ENCODE measurements around the gene ZFP36L1. TPM values are rescaled to one million over a fixed set of nuclear protein-coding genes. Genes with fewer than 3 reads are reported as not detected.

Gene ZFP36L1
- total and polyA plus RNA-seq, 2 experiments from 2014 or later, result 219 to 1,327 TPM

DNA sequence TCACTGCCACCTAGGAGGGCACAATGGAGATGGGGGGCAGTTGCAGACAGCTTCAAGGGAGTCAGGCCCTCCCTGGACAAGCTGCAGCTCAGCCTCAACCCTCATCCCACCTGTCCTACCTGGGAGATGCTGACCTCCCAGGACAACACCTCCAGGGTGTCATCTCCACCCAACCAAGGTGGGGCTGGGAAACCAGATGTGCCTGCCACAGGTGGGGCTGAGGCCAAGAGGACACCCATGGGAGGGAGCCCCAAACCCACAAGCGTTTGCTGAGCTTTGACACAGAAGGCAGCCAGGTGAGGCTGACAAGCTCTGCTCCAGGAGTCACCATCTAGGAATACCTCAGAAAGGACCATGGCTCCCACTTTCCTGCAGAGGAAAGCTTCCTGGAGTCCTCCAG is 31.5 kb downstream of the ZFP36L1 start:
- Histone ChIP-seq H3K4me1 (ENCODE audit: low read depth) (peaks cover 65% of the 10 kb centered on the region), H3K4me3 (no peak overlapping the region), H3K27ac (no peak overlapping the region), H3K27me3 (no peaks in the 10 kb centered on the region), H3K36me3 (no peaks in the 10 kb centered on the region), H3K9me3 (ENCODE audit: low read depth) (no peaks in the 10 kb centered on the region)
- TF ChIP-seq, protein P1, sequence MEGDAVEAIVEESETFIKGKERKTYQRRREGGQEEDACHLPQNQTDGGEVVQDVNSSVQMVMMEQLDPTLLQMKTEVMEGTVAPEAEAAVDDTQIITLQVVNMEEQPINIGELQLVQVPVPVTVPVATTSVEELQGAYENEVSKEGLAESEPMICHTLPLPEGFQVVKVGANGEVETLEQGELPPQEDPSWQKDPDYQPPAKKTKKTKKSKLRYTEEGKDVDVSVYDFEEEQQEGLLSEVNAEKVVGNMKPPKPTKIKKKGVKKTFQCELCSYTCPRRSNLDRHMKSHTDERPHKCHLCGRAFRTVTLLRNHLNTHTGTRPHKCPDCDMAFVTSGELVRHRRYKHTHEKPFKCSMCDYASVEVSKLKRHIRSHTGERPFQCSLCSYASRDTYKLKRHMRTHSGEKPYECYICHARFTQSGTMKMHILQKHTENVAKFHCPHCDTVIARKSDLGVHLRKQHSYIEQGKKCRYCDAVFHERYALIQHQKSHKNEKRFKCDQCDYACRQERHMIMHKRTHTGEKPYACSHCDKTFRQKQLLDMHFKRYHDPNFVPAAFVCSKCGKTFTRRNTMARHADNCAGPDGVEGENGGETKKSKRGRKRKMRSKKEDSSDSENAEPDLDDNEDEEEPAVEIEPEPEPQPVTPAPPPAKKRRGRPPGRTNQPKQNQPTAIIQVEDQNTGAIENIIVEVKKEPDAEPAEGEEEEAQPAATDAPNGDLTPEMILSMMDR (IDR thresholded peaks at IDR 0.05; ENCODE audit: low read depth, low read length), result no peak
- no peak for DNase-seq (ENCODE audit: low read depth in 1 of 2, low spot score in 1 of 2)

DNA sequence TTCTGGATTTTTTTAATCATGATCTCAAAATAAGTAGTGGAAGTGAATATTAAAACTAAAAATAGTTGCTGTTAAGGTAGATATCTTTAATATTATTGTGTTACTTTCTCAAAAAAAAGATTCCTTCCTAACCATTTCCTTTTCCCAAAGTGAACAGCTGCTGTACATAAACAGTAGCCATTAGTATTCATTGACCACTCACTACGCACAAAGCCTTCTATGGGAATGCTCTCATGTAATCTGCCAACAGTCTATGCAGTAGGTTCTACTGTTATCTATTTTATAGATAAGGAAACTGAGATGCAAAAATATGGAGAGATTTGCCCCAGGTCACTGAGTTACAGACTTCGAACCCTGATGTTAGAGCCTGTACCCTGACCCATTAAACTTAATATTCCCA is 32.1 kb downstream of the ZFP36L1 start:
- Histone ChIP-seq H3K4me1 (ENCODE audit: low read depth) (peaks cover 69% of the 10 kb centered on the region), H3K27me3 (no peaks in the 10 kb centered on the region)
- TF ChIP-seq, protein P1 (IDR thresholded peaks at IDR 0.05; ENCODE audit: low read depth, low read length), result no peak

DNA sequence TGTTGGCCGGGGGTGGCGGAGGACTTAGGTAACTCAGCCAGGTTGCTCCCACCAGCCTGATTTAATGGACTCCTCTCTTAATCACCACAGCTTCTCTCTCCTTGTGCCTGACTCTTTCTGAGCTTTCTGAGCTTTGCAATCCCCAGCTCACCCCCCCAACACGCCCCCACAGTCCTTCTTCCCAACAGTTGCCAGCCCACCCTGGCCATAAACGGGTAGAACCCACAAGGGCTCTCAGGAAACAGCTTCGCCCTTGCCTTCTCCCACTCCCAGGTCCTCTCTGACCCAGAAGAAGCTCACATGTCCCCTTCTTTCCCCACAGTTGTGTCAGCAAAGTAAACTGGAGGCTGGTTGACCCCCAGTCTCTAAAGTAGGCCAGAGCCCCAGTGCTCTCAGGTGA is 32.9 kb downstream of the ZFP36L1 start:
- peaks cover 75% of the 10 kb centered on the region for H3K4me1 ChIP-seq (ENCODE audit: low read depth)

More for the DNA sequence above, 32.1 kb downstream of the ZFP36L1 start:
- Histone ChIP-seq H3K27ac (no peak overlapping the region), H3K36me3 (no peaks in the 10 kb centered on the region), H3K9me3 (ENCODE audit: low read depth) (no peaks in the 10 kb centered on the region), H3K4me3 (no peak overlapping the region)
- DNase-seq (ENCODE audit: low read depth in 1 of 2, low spot score in 1 of 2), result no peak

DNA sequence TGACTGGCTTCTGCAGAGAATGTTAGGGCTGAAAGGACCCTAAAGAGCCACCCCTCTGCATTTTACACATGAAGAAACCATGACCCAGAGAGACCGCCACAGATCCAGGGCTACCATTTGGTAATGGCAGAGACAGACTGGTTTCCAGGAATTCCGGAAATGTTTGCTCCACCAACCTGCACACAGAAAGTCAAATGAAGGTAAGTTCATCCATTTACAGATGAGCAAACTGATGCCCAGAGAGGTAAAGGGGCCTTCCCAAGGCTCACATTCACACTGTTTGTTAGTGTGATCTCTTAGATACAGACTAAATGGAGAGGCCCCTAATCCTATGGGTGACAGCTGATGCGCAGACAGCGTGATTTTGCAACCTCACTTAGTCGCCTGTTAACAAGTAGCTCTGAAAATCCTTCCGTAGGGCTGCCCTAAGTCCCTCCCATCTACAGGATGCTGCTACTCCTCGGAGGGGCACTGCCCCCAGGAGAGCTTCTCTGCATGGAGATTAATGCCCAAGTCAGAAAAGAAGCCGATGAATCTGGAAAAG is 33.8 kb downstream of the ZFP36L1 start:
- Histone ChIP-seq H3K27ac (no peak overlapping the region), H3K4me3 (no peak overlapping the region), H3K9me3 (ENCODE audit: low read depth) (no peaks in the 10 kb centered on the region), H3K27me3 (no peaks in the 10 kb centered on the region), H3K36me3 (no peaks in the 10 kb centered on the region), H3K4me1 (ENCODE audit: low read depth) (peaks cover 78% of the 10 kb centered on the region)
- TF ChIP-seq, protein P1 (IDR thresholded peaks at IDR 0.05; ENCODE audit: low read depth, low read length), result no peak
- DNase-seq (ENCODE audit: low read depth in 1 of 2, low spot score in 1 of 2), result no peak

More for the DNA sequence above, 32.9 kb downstream of the ZFP36L1 start:
- no peak for DNase-seq (ENCODE audit: low read depth in 1 of 2, low spot score in 1 of 2)
- no peaks in the 10 kb centered on the region for H3K36me3 ChIP-seq
- no peak overlapping the region for H3K4me3 ChIP-seq
- TF ChIP-seq, protein P1 (IDR thresholded peaks at IDR 0.05; ENCODE audit: low read depth, low read length), result no peak
- no peaks in the 10 kb centered on the region for H3K9me3 ChIP-seq (ENCODE audit: low read depth)
- H3K27me3 ChIP-seq, result no peaks in the 10 kb centered on the region
- H3K27ac ChIP-seq, result no peak overlapping the region

DNA sequence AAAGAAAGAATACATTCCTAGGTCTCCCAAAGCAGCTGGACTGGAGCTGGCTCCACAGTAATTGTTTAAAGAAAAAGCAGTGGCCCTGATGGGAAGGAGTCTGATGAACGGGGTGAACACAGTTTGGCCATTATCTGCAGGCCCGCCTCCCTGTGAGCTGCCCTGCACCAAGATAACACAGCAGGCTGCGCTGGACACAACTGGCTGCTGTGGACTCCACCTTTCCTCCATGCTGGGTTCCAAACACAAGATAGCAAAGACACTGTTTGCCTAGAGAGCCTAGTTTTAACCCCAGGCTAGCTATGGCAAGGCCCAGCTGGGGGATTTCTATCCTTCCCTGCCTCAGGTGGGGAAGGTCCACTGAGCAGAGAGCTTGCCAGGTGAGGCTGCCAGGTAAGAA is 34.6 kb downstream of the ZFP36L1 start:
- no peak overlapping the region for H3K27ac ChIP-seq
- DNase-seq (ENCODE audit: low read depth in 1 of 2, low spot score in 1 of 2), result no peak
- TF ChIP-seq, protein P1 (IDR thresholded peaks at IDR 0.05; ENCODE audit: low read depth, low read length), result no peak
- no peaks in the 10 kb centered on the region for H3K9me3 ChIP-seq (ENCODE audit: low read depth)
- no peaks in the 10 kb centered on the region for H3K27me3 ChIP-seq
- H3K36me3 ChIP-seq, result no peaks in the 10 kb centered on the region
- H3K4me3 ChIP-seq, result no peak overlapping the region
- peaks cover 73% of the 10 kb centered on the region for H3K4me1 ChIP-seq (ENCODE audit: low read depth)
